NCI-H774 (cell line): ENCODE results near the gene DUSP16.
"Not testable (repeated sequence)": the region's sequence is repeated elsewhere in the genome, so short reads cannot be mapped to it uniquely, and the experiment has no call there.

Source experiments
- DNase-seq: peaks from one replicate; lab custom pipeline; 2025; lab: John Stamatoyannopoulos, UW

The DUSP16 gene

GRCh38 chr12:12520273-12520672 lies 42.4 kb downstream of the DUSP16 start:
- no peak for DNase-seq

GRCh38 chr12:12519354-12519998 lies 43.2 kb downstream of the DUSP16 start:
- no peak for DNase-seq

DNA sequence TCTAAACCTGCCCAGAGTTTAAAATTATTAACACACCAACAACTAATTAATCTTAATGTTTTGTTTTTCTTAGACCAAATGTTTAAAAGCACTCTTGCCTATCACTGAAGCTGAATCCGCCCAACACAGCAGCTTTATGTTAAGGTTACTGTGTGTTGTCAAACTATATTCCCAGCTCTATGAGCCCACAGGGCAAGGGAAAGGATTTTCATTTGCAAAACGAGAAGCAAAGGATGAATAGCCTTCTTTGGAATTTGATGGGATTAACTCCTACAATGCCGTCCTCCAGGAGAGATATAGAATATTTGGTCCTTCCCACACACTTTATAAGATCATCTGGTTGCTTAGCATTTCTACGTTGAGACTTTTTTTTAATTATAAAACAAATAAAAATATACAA lies 43.7 kb downstream of the DUSP16 start:
- DNase-seq = no peak

GRCh38 chr12:12518464-12518845 lies 44.2 kb downstream of the DUSP16 start:
- no peak for DNase-seq

GRCh38 chr12:12513416-12514006 lies 49.2 kb downstream of the DUSP16 start:
- no peak for DNase-seq

DNA sequence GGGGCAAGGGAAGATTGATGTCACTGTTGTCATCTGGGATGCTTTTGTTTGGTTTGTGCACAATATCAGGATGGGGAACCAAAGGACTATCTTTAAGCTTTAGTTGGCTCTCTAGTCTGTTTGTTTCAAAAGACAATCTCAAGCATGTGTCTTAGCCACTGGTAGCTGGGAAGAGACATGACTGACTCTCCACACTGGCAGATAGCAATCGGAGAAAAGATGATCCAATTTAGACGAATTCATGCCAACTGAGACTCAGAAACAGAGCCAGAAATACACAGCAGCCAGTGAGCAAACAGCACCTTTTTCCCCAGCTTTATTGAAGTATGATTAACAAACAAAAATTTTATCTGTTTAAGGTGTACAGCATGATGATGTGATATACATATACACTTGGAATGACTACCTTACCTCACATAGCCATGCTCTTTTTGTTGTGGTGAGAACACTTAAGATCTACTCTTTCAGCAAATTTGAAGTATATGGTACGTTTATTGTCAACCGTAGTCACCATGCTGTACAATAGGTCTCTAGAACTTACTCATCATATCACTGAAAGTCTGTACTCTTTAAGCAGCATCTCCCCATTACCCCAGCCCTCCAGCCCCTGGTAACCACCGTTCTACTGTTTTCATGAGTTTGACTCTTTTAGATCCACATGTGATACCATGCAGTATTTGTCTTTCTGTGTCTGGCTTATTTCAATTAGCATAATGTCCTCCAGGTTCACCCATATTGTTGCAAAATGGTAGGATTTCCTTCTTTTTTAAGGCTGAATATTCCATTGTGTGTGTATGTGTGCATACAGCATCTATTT lies 50.6 kb downstream of the DUSP16 start:
- no peak for DNase-seq

DNA sequence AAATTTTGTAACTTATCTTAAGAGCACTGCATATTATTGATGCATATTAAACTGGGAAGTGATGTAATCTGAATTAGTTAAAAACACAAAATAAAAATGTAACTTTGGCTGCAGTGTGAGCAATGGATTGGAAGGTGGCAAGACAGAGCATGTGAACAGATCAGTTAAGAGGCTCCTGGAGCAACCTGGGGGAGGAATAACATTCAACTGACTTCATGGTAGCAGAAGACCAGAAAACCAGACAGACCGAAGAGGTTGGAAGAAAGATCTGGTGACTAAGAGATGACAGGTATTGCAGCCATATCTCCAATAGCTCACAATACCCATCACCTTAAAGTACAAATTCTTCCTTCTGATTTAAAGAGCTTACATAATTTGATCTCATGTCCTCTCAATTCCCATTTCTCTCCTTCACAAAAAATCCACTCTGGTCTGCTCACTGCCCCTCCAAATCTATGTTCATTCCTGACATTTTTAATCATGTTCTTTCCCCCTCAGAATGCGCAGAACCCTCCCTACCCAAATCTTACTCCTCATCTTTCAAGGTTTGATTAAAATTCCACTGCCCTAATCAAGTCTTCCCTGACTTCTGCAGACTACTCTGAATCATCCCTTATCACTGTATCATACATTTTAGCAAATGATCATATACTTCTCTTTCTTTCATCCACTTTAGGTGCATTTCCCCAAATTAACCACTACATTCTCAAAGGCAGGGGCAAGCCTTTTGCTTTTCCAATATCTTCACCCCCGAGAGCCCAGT lies 51.5 kb downstream of the DUSP16 start:
- no peak for DNase-seq

DNA sequence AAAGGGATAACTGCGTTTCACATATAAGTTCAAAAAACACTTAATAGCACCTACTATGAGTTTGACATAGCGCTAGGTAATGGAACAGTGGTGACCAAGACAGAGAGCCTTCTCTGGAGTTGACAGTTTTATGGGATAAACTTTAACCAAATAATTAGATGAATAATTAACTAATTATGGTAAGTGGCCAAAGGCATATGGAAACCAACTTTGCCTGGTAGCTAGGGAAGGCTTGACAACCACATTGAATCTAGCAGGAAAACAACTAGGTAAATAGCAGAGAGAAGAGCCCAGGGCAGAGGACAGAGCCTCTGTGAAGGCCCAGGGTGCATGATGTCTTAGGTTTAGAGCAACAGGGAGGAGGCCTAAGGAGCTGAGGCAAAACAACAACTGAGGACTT lies 52.1 kb downstream of the DUSP16 start:
- no peak for DNase-seq

DNA sequence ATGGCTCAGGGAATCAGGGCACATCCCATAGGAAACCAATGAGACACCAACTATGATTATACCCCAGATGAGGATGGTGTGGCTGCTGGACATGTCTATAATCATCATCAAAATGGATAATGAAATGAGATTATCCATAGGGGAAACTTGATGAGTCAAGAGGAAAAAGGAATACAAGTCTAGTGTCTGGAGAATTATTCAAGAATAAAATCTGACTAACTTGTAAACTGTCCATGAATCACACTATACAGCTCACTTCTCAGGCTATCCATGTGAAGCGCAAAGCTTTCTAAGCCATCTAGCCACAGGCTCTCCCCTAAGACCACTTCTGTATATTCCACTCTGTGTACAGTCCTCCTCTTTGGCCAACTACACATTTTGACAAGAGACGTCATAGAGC lies 52.5 kb downstream of the DUSP16 start:
- DNase-seq = no peak

DNA sequence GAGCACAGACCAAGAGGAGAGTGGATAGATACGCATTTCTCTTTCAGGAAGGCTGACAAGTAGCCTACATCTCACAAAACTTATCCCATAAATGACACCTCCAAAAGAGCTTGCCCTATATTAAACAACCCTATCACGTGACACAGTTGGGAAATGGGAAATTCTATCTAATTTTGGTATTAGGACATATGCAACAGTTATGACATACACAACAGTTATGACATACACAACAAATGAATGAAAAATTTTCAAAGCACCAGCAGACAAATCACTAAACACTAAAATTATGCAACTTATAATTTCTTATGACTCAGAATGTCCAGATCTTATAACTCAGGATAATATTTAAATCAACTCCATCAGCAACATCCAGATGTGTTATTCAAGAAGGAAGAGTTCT lies 54.1 kb downstream of the DUSP16 start:
- no peak for DNase-seq

GRCh38 chr12:12507121-12507520 lies 55.5 kb downstream of the DUSP16 start:
- DNase-seq = no peak

DNA sequence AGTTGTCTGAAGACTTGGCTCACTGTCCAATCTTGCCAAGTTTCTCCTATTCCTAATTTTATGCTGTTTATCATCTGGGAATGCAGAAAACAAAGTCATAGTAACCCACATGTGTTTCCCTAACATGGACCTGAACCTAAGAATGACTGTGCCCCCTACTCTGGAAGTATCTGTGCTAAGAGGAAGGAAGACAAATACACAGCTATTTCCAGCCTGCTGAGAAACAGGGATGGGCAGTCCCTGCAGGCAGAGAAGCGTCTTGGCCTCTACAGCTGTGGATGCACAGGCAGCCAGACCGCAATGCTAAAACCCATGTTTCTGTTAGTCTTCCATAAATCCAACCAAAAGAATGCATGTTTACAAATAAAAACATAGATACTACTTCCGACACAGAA lies 56.2 kb downstream of the DUSP16 start:
- no peak for DNase-seq

- no peak for DNase-seq
Measured at GRCh38 chr12:12505544-12506495, 56.8 kb downstream of the DUSP16 start.

- no peak for DNase-seq
Measured at GRCh38 chr12:12503384-12504078, 59.1 kb downstream of the DUSP16 start.

GRCh38 chr12:12502815-12503151 lies 59.9 kb downstream of the DUSP16 start:
- DNase-seq = no peak

- not testable (repeated sequence) for DNase-seq
Measured at GRCh38 chr12:12502130-12502814, 60.4 kb downstream of the DUSP16 start.

DNA sequence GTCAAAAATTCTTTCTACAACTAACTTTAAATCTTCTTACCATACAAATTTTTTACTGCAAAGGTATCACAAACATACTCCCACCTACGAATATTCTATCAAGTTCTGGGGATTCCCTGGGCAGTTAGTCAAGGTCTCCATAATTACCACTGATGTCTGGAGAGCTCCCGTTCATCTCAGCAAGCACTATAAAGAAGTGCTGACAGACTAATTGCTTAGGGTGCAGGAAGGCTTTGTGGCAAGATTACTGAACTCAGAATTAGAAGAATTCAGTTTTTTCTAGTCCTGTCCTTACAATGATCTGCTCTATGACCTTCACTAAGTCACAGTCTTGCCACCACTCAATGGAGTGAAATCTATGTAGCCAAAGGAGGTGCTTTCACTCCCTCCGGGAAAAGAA lies 61.5 kb downstream of the DUSP16 start:
- no peak for DNase-seq

DNA sequence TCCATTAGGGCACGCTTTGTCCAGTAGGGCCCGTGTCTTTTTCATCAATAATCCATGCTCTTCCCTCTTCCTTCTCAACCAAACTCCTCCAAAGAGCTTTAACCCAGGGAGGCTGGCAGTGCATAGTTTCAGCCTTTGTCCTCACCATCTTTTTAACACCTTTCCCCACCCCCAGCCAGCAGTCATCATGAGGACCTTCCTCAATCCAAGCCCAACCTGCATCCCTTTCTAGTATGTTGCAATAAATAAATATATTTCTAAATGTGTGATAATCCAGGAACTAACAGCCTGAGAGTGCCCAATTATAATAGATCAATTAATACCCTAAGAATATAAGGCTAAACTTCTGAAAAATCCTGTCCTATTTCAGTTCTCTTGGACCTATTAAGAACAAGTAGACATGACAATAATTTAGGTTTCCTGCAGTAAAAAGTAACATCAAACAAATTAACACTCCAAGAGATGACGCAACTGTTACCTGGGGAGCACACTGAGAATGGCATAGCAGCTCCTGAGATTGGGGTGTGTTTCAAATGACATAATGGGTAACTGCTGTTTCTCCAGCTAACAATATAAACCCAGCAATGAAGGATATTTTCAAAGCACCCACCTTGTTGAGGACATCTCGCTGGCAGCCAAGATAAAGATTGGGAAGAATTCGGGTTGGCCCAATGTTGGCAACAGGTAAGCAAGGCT lies 62.6 kb downstream of the DUSP16 start:
- no peak for DNase-seq

- no peak for DNase-seq
Measured at GRCh38 chr12:12498210-12498609, 64.5 kb downstream of the DUSP16 start.

GRCh38 chr12:12495536-12495935 lies 67.1 kb downstream of the DUSP16 start:
- DNase-seq = no peak
